Stimulated activated memory B cell treated with anti-CD40 and anti-IgM and Interleukin-4, amounts not matched to agents 10 μg/mL and 1 μg/mL and 100 μg/mL, for 72 hours (primary cell): ENCODE results near the gene NR6A1.

ENCODE experiments used
- ATAC-seq: fragments of 150-1000 bp; cut with Tn5 transposase; 2 replicates; pipeline ENCODE4 v1.10.0; 2021
- H3K27ac Mint-ChIP-seq: one replicate; pipeline ENCODE4 v1.8.0; 2022; ENCODE audit warnings: mild to moderate bottlenecking, mixed read lengths
- H3K27me3 Mint-ChIP-seq: one replicate; pipeline ENCODE4 v1.8.0; 2022; ENCODE audit warnings: mixed read lengths
- H3K36me3 Mint-ChIP-seq: one replicate; pipeline ENCODE4 v1.8.0; 2022; ENCODE audit warnings: mixed read lengths
- H3K4me1 Mint-ChIP-seq: one replicate; pipeline ENCODE4 v1.8.0; 2022; ENCODE audit warnings: mixed read lengths
- H3K4me3 Mint-ChIP-seq: one replicate; pipeline ENCODE4 v1.8.0; 2022; ENCODE audit warnings: mild to moderate bottlenecking, moderate library complexity, mixed read lengths
- H3K9me3 Mint-ChIP-seq: one replicate; pipeline ENCODE4 v1.8.0; 2022; ENCODE audit warnings: mixed read lengths

Gene NR6A1

DNA sequence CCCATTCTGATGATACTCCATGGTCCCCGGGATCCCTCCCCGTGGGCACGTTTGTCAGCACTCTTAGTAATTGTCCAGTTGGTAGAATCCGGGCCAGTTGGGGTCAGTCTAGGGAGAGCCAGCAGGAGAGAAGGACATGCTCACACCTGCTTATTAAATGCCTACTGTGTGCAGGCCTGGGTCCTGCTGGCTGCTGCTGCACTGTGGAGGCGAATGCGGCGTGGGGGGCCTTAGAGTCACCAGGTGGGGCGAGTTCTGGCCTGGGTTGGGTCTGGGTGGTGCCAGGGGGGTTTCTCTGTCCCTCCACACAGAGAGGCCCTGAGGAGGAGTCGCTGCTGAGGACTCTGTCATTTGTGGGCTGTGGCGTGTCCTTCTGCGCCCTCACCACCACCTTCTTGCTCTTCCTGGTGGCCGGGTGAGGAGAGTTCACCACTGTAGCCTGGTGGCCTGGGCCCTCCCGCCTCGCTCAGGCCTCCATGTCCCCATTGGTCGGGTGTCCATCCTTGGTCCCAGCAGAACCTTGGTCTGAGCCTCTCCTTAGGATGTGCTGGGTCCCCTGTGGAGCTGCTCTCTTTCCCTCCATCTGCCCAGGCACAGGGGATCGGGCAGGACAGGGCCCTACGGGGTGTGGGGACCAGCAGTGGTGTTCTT is 303.6 kb downstream of the NR6A1 start:
- Mint-ChIP-seq H3K27ac (no peak overlapping the region), H3K27me3 (peaks cover 50% of the 10 kb centered on the region), H3K4me1 (peaks cover 9% of the 10 kb centered on the region), H3K36me3 (no peaks in the 10 kb centered on the region), H3K9me3 (peaks cover 7% of the 10 kb centered on the region), H3K4me3 (no peak overlapping the region)
- ATAC-seq: no peak
